Suprapubic skin (tissue), 4 donors: ENCODE data around the gene INAFM2. TPM values are rescaled to one million over a fixed set of nuclear protein-coding genes. Genes with fewer than 3 reads are reported as not detected.

Experiments used
- DNase-seq, 2 donors: peaks; one replicate each; pipeline ENCODE4 v3.0.0-alpha.2; 2019; ENCODE audit warnings: low spot score in 2 of 2
- H3K27ac ChIP-seq: fragments of 200-600 bp; sonication (generic); one replicate; pipeline ENCODE4 v1.5.1; 2019
- H3K27me3 ChIP-seq: fragments of 200-600 bp; sonication (generic); one replicate; pipeline ENCODE4 v1.5.1; 2019
- H3K36me3 ChIP-seq: fragments of 200-600 bp; sonication (generic); one replicate; pipeline ENCODE4 v1.5.1; 2019
- H3K4me1 ChIP-seq: fragments of 200-600 bp; sonication (generic); one replicate; pipeline ENCODE4 v1.5.1; 2019
- H3K4me3 ChIP-seq: fragments of 200-600 bp; sonication (generic); one replicate; pipeline ENCODE4 v1.5.1; 2019; ENCODE audit warnings: mild to moderate bottlenecking
- H3K9me3 ChIP-seq: fragments of 200-600 bp; sonication (generic); one replicate; pipeline ENCODE4 v1.5.1; 2019
- EP300 ChIP-seq: sonication (generic); formaldehyde crosslinking; IDR thresholded peaks from one replicate; pipeline ENCODE4 v1.6.1; 2017; ENCODE audit warnings: antibody characterized with exemption
- POLR2A ChIP-seq, 2 donors: fragments of 450-650 bp; IDR thresholded peaks; one replicate each; pipeline ENCODE4 v1.6.1; 2017; ENCODE audit warnings: antibody characterized with exemption in 2 of 2, mild to moderate bottlenecking in 2 of 2, moderate library complexity in 2 of 2
- POLR2AphosphoS5 ChIP-seq, 3 donors: sonication (generic); formaldehyde crosslinking; IDR thresholded peaks; one replicate each; pipeline ENCODE4 v1.6.1; 2017; ENCODE audit warnings: antibody characterized with exemption in 3 of 3
- WGBS: methylation state at CpG from one replicate; pipeline ENCODE4 v1.1.5; 2018; 5-methylcytosine and 5-hydroxymethylcytosine counted together
- total RNA-seq, 4 donors: library from RNA; depleted of rRNA; stranded (reverse); fragments of >200 nt; gene quantifications; one replicate each; pipeline ENCODE4 v1.1.0, GENCODE V29; 2016
- TF ChIP-seq, protein P1 (sequence below), 2 donors: fragments of 200-600 bp in 1 of 2; fragments of 450-650 bp in 1 of 2; sonication (generic) in 1 of 2; IDR thresholded peaks; one replicate each; pipeline ENCODE4 v1.5.1; 2016 to 2019; ENCODE audit warnings: antibody characterized with exemption in 2 of 2, mild to moderate bottlenecking in 1 of 2, moderate library complexity in 1 of 2

Gene INAFM2
- total RNA-seq, 4 donors from 2014 or later = 3.3 to 9.1 (median 6.1) TPM

GRCh38 chr15:40363611-40364010 lies 40.1 kb downstream of the INAFM2 start:
- no peak for DNase-seq
- TF ChIP-seq EP300 (no peak), POLR2AphosphoS5 (IDR thresholded peaks at IDR 0.05) (no peak)
- TF ChIP-seq, protein P1, sequence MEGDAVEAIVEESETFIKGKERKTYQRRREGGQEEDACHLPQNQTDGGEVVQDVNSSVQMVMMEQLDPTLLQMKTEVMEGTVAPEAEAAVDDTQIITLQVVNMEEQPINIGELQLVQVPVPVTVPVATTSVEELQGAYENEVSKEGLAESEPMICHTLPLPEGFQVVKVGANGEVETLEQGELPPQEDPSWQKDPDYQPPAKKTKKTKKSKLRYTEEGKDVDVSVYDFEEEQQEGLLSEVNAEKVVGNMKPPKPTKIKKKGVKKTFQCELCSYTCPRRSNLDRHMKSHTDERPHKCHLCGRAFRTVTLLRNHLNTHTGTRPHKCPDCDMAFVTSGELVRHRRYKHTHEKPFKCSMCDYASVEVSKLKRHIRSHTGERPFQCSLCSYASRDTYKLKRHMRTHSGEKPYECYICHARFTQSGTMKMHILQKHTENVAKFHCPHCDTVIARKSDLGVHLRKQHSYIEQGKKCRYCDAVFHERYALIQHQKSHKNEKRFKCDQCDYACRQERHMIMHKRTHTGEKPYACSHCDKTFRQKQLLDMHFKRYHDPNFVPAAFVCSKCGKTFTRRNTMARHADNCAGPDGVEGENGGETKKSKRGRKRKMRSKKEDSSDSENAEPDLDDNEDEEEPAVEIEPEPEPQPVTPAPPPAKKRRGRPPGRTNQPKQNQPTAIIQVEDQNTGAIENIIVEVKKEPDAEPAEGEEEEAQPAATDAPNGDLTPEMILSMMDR (IDR thresholded peaks at IDR 0.05) = no peak
- H3K36me3 ChIP-seq = no peaks in the 10 kb centered on the region
- no peak overlapping the region for H3K27ac ChIP-seq
- no peaks in the 10 kb centered on the region for H3K9me3 ChIP-seq
- no CpG with 5 or more reads among the region's 8 CpGs for WGBS
- peaks cover 20% of the 10 kb centered on the region for H3K4me1 ChIP-seq
- H3K27me3 ChIP-seq = peaks cover 4% of the 10 kb centered on the region
- H3K4me3 ChIP-seq = no peak overlapping the region

GRCh38 chr15:40364251-40364650 lies 40.8 kb downstream of the INAFM2 start:
- peaks cover 16% of the 10 kb centered on the region for H3K4me1 ChIP-seq
- H3K27ac ChIP-seq = no peak overlapping the region
- no peaks in the 10 kb centered on the region for H3K27me3 ChIP-seq
- H3K4me3 ChIP-seq = no peak overlapping the region
- no peak for TF ChIP-seq EP300
- TF ChIP-seq POLR2AphosphoS5 (IDR thresholded peaks at IDR 0.05) = no peak
- TF ChIP-seq, protein P1 (IDR thresholded peaks at IDR 0.05) = no peak
- TF ChIP-seq POLR2A (IDR thresholded peaks at IDR 0.05) = no peak
- WGBS = 61% methylated on average over 4 of the region's 6 CpGs
- no peaks in the 10 kb centered on the region for H3K9me3 ChIP-seq
- no peaks in the 10 kb centered on the region for H3K36me3 ChIP-seq
- no peak for DNase-seq

DNA sequence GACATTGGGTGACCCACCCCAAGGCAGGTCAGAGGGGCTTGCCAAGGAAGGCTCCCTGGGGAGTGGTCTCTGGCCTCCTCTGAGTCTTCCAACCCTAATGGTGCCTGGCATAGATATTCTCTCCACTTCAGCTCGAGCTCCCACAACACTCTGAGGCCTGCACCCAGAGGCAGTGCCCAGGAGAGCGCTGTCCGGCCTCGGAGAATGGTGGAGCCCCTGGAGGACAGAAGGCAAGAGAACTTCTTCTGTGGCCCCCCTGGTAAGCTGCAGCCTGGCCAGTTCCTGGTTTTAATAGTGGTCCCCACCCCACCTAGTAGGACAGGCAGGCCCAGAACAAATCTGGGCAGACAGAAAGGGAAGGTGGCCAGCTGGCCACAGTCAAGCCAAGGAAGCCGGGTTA lies 41.5 kb downstream of the INAFM2 start:
- TF ChIP-seq EP300 = no peak
- no peak for TF ChIP-seq POLR2A (IDR thresholded peaks at IDR 0.05)
- TF ChIP-seq, protein P1 (IDR thresholded peaks at IDR 0.05) = no peak
- TF ChIP-seq POLR2AphosphoS5 (IDR thresholded peaks at IDR 0.05) = no peak

DNA sequence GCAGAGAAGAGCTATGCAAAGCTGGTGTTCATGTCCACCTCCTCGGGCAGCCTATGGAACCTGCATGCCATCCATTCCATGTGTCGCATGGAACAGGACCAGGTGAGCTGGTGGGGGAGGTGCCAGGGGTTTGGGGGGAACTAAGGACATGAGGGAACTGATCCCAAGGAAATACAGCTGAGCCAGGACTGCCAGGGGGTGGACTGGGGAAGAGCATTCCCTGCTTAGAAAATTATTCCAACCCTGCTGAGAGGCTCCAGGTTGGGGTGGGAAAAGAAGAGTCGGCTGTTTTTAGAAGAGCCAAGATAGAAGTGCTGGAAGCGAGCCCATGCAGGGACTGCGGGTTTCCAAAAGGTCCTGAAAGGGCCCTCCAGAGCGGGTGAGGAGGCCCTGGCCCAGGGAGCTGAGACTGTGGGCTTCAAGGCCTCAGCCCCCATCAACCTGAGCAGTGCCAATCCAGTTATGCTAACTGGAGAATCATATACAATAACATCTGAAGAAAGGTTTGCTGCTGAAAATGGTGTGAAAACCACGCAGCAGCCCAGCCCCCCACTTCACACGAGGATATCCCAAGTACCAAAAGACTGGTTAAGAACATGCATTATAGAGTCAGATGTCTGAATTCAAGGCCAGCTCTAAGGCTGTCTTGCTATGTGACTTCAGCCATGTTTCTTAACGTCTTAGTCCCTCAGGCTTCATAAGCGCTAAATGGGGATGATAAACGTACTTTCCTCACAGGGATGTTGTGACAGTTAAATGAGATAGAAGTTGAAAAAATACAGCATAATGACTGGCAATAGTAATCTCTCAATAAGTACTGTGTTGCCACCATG lies 42.3 kb downstream of the INAFM2 start:
- Histone ChIP-seq H3K27ac (no peak overlapping the region), H3K4me1 (peaks cover 16% of the 10 kb centered on the region), H3K9me3 (no peaks in the 10 kb centered on the region), H3K4me3 (no peak overlapping the region), H3K36me3 (no peaks in the 10 kb centered on the region), H3K27me3 (no peaks in the 10 kb centered on the region)
- TF ChIP-seq, protein P1 (IDR thresholded peaks at IDR 0.05) = no peak
- 85% methylated on average over 11 of the region's 11 CpGs for WGBS
- DNase-seq = no peak

More for the DNA sequence above, 41.5 kb downstream of the INAFM2 start:
- DNase-seq = no peak
- Histone ChIP-seq H3K4me3 (no peak overlapping the region), H3K36me3 (no peaks in the 10 kb centered on the region), H3K9me3 (no peaks in the 10 kb centered on the region), H3K4me1 (peaks cover 16% of the 10 kb centered on the region), H3K27me3 (no peaks in the 10 kb centered on the region), H3K27ac (no peak overlapping the region)
- WGBS = 88% methylated on average over 5 of the region's 5 CpGs

GRCh38 chr15:40366457-40367370 lies 43.2 kb downstream of the INAFM2 start:
- Histone ChIP-seq H3K27ac (no peak overlapping the region), H3K4me1 (peaks cover 16% of the 10 kb centered on the region), H3K36me3 (no peaks in the 10 kb centered on the region), H3K9me3 (no peaks in the 10 kb centered on the region), H3K27me3 (no peaks in the 10 kb centered on the region), H3K4me3 (no peak overlapping the region)
- TF ChIP-seq, protein P1 (IDR thresholded peaks at IDR 0.05) = no peak
- TF ChIP-seq POLR2AphosphoS5 (IDR thresholded peaks at IDR 0.05) (no peak), POLR2A (IDR thresholded peaks at IDR 0.05) (no peak), EP300 (no peak)
- DNase-seq = peak in 1 of 2 donors; percentile 61
- WGBS = 89% methylated on average over 11 of the region's 14 CpGs
